Natural killer cell (primary cell): ENCODE data around the gene SMAD1. TPM values are rescaled to one million over a fixed set of nuclear protein-coding genes. Genes with fewer than 3 reads are reported as not detected.

Experiments
- ATAC-seq, 3 donors: fragments of 150-1000 bp in 2 of 3; fragments of 200-7000 bp in 1 of 3; cut with Tn5 transposase; 1 replicate in 1 of 3; 2 replicates in 2 of 3; pipeline ENCODE4 v1.10.0; 2021; ENCODE audit warnings: mild to moderate bottlenecking in 2 of 3, moderate library complexity in 2 of 3
- DNase-seq, 2 donors: peaks; one replicate each; pipeline versions ENCODE4 v3.0.0 to v3.0.0-alpha.2; 2013 to 2021; ENCODE audit warnings: mixed read lengths in 1 of 2
- H3K27ac ChIP-seq: one replicate; pipeline ENCODE4 v1.5.1; 2013; ENCODE audit warnings: mild to moderate bottlenecking, low read length
- H3K27me3 ChIP-seq: one replicate; pipeline ENCODE4 v1.6.1; 2013; ENCODE audit warnings: low read length; ENCODE audit not compliant: control insufficient read depth, insufficient read depth
- H3K36me3 ChIP-seq: one replicate; pipeline ENCODE4 v1.6.1; 2013; ENCODE audit warnings: low read length; ENCODE audit not compliant: control insufficient read depth, insufficient read depth
- H3K4me1 ChIP-seq: one replicate; pipeline ENCODE4 v1.6.1; 2013; ENCODE audit warnings: low read length; ENCODE audit not compliant: control insufficient read depth, insufficient read depth
- H3K4me3 ChIP-seq: one replicate; pipeline ENCODE4 v1.5.1; 2013; ENCODE audit warnings: low read length
- H3K9me3 ChIP-seq: one replicate; pipeline ENCODE4 v1.6.1; 2013; ENCODE audit warnings: low read length; ENCODE audit not compliant: control insufficient read depth, insufficient read depth
- H3K27ac Mint-ChIP-seq, 2 donors: one replicate each; pipeline ENCODE4 v1.8.0; 2022; ENCODE audit warnings: mild to moderate bottlenecking in 2 of 2, mixed read lengths in 2 of 2, moderate library complexity in 1 of 2
- H3K27me3 Mint-ChIP-seq, 2 donors: one replicate each; pipeline ENCODE4 v1.8.0; 2022; ENCODE audit warnings: low read depth in 2 of 2, mixed read lengths in 2 of 2
- H3K36me3 Mint-ChIP-seq: one replicate; pipeline ENCODE4 v1.8.0; 2022; ENCODE audit warnings: mixed read lengths
- H3K4me1 Mint-ChIP-seq, 2 donors: one replicate each; pipeline ENCODE4 v1.8.0; 2022; ENCODE audit warnings: mixed read lengths in 2 of 2
- H3K4me3 Mint-ChIP-seq: one replicate; pipeline ENCODE4 v1.8.0; 2022; ENCODE audit warnings: mild to moderate bottlenecking, moderate library complexity, mixed read lengths
- H3K9me3 Mint-ChIP-seq, 2 donors: one replicate each; pipeline ENCODE4 v1.8.0; 2022; ENCODE audit warnings: mixed read lengths in 2 of 2
- CTCF ChIP-seq: fragments of 200-600 bp; IDR thresholded peaks from one replicate; pipeline ENCODE4 v1.8.0; 2022; ENCODE audit warnings: antibody characterized with exemption
- WGBS: methylation state at CpG from one replicate; pipeline ENCODE4 v1.1.7; 2013; ENCODE audit warnings: missing lambda C conversion rate; ENCODE audit not compliant: insufficient coverage; 5-methylcytosine and 5-hydroxymethylcytosine counted together
- intact Hi-C: fragments of 100-400 bp; cut with micrococcal nuclease; formaldehyde crosslinking; loops from one replicate; pipeline ENCODE4 v1.14.2; 2022
- total RNA-seq, 4 donors: library from RNA; stranded (reverse); fragments of 120-200 nt in 1 of 4; gene quantifications; one replicate each; pipeline versions ENCODE4 v1.2.3 to v1.2.4, GENCODE V29; 2013 to 2022

The SMAD1 gene
- total RNA-seq, 3 donors from 2014 or later (not counting 1 experiment from before 2014, with no cell fraction given), result 2.2 to 12.8 (median 9.9) TPM

GRCh38 chr4:145511913-145512522 is 30.4 kb downstream of the SMAD1 start:
- no peaks in the 10 kb centered on the region for H3K27me3 Mint-ChIP-seq
- peaks cover 19% of the 10 kb centered on the region for H3K36me3 Mint-ChIP-seq
- H3K27ac Mint-ChIP-seq, result no peak overlapping the region
- no peak overlapping the region for H3K4me3 Mint-ChIP-seq
- H3K4me1 ChIP-seq, result no peaks in the 10 kb centered on the region
- no peak for TF ChIP-seq CTCF
- H3K27me3 ChIP-seq, result no peaks in the 10 kb centered on the region
- H3K4me3 ChIP-seq, result no peak overlapping the region
- no peak overlapping the region for H3K27ac ChIP-seq
- 70% methylated on average over 1 of the region's 2 CpGs for WGBS
- H3K9me3 ChIP-seq, result peaks cover 8% of the 10 kb centered on the region
- peaks cover 9 to 11% of the 10 kb centered on the region in 2 donors for H3K9me3 Mint-ChIP-seq
- ATAC-seq, result no peak
- peaks cover 0 to 9% of the 10 kb centered on the region in 2 donors for H3K4me1 Mint-ChIP-seq
- no peak for DNase-seq
- intact Hi-C loops, result no loop called here
- H3K36me3 ChIP-seq, result no peaks in the 10 kb centered on the region

DNA sequence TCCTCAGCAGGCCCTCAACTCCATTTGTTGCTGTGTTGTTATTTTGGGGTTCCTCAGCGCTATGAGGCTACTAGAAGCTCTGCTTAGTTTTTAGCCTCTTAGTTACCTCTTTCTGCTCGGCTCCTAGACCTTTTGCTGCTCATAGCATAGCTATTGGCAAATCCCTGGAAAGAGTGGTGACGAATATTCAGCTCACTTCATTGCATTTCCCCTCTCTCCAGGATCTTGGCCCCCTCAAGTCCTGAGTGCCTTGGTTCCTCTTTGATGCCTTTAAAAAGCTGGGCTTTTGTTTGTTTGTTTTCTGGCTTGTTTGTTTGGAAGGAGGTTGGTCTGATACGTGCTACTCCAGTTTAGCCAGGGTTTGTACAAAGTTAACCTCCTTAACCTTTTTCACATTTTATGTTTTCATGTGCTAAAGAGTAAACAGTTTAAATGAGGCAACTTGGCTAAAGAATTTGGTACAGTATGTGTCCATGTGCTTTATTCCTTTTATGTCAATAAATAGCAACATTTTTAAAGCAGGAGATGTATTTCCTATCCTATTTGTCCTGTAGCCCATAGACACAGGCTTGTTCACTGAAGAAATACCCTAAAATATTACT is 31.5 kb downstream of the SMAD1 start:
- Mint-ChIP-seq H3K36me3 (peaks cover 19% of the 10 kb centered on the region), H3K9me3 (peaks cover 9 to 11% of the 10 kb centered on the region in 2 donors), H3K4me1 (peaks cover 0 to under 1% of the 10 kb centered on the region in 2 donors), H3K27ac (no peak overlapping the region), H3K27me3 (no peaks in the 10 kb centered on the region), H3K4me3 (no peak overlapping the region)
- intact Hi-C loops, result no loop called here
- Histone ChIP-seq H3K9me3 (peaks cover 8% of the 10 kb centered on the region), H3K27ac (no peak overlapping the region), H3K4me3 (no peak overlapping the region), H3K27me3 (no peaks in the 10 kb centered on the region), H3K4me1 (no peaks in the 10 kb centered on the region), H3K36me3 (no peaks in the 10 kb centered on the region)
- no peak for ATAC-seq
- no peak for DNase-seq
- whole genome bisulfite sequencing, result 88% methylated on average over 3 of the region's 4 CpGs
- TF ChIP-seq CTCF, result no peak

GRCh38 chr4:145520172-145520571 is 38.5 kb downstream of the SMAD1 start:
- no peaks in the 10 kb centered on the region for H3K4me1 ChIP-seq
- peaks cover 0 to 3% of the 10 kb centered on the region in 2 donors for H3K4me1 Mint-ChIP-seq
- TF ChIP-seq CTCF, result no peak
- H3K27ac Mint-ChIP-seq, result no peak overlapping the region
- no peaks in the 10 kb centered on the region for H3K36me3 ChIP-seq
- no peak overlapping the region for H3K4me3 Mint-ChIP-seq
- no peak for ATAC-seq
- no peaks in the 10 kb centered on the region for H3K27me3 Mint-ChIP-seq
- no peaks in the 10 kb centered on the region for H3K27me3 ChIP-seq
- H3K9me3 Mint-ChIP-seq, result no peaks in the 10 kb centered on the region
- WGBS, result 80% methylated on average over 1 of the region's 1 CpG
- H3K4me3 ChIP-seq, result no peak overlapping the region
- H3K27ac ChIP-seq, result no peak overlapping the region
- H3K9me3 ChIP-seq, result no peaks in the 10 kb centered on the region
- no peaks in the 10 kb centered on the region for H3K36me3 Mint-ChIP-seq
- no peak for DNase-seq
- intact Hi-C loops, result no loop called here
